ENCODE results near the gene FLT1.

Gene FLT1

DNA sequence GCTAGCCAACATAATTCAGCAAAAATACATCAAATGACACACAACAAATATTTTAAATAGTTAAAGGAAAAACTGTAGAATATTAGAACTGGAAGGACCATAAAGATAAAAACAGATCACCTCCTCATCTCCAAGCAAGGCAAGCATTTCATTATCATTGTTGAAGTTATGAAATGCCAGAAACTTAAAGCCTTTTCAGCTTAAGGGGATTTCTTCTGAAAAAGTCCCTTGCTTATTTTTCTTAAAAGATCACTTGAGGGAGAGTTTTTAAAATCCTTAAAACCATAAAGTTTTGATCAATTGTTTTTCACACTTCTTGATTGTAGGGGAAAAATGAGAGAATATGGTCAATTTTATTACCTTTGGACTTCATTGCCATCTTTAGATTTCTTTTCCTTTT, 37.4 kb downstream of the FLT1 start:
- DNase-seq: no peak

DNA sequence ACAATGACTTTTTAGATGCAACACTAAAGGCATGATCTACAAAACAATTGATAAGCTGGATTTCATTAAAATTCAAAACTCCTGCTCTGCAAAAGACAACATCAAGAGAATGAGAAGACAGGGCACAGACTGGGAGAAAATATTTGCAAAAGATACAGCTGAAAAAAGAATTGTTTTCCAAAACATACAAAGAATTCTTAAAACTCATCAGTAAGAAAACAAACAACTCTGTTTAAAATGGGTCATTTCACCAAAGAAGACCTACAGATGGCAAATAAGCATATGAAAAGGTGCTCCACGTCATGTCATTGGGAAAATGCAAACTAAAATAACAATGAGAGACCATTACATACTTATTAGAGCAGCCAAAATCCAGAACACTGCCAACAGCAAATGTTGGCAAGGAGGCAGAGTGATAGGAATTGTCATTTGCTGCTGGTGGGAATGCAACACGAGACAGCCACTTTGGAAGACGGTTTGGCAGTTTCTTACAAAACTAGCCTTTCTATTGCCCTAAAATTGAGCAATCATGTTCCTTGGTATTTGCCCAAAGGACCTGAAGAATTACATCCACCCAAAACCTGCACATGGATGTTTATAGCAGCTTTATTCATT, 39.2 kb downstream of the FLT1 start:
- no peak for DNase-seq

DNA sequence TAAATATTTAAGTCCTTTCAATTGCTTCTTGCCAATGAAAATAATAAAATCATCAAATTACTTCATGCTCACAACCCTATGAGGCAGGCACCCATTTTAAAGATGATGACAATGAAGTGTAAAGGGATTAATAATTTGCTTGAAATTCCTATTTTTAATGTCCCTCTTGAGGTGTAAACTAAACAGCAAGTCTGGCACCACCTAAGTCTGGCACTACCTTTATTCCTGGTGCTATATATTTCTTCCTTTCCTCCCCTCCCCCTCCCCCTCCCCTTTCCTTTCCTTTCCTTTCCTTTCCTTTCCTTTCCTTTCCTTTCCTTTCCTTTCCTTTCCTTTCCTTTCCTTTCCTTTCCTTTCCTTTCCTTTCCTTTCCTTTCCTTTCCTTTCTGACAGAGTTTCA, 42.2 kb downstream of the FLT1 start:
- no peak for DNase-seq

DNA sequence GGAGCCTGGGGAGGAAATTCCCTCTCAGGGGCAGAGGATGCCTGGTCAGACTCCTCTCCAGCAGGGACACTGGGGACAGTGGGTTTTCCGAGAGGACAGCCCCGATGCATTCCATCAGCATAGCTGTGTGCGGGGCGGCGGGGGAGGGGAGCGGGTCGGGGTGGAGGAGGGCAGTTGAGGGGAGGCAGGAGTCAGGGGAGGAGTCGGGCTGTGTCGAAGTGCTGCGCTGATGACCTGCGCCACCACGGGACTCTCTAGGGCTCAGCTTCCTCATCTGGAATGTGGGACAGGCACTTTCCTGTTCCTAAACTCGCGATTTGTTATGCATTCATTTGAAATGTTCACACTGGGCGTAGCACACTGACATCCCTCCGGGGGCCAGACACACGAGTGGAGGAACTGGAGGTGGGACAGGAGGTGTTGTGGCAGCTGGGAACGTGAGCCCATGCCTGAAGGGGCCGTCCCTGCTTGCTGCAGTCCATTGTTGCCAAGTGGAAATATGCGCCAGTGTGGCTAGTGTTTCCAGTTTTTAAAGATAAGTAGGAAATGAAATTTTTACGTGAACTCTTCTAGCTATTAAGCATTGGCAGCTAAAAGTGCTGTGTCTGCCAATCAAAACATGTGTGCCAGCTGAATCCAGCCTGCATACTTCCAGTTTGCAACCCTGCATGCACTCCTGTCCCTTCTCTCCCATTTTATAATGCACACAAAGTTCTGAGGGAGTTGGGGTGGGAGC, 43.3 kb downstream of the FLT1 start:
- DNase-seq: no peak

DNA sequence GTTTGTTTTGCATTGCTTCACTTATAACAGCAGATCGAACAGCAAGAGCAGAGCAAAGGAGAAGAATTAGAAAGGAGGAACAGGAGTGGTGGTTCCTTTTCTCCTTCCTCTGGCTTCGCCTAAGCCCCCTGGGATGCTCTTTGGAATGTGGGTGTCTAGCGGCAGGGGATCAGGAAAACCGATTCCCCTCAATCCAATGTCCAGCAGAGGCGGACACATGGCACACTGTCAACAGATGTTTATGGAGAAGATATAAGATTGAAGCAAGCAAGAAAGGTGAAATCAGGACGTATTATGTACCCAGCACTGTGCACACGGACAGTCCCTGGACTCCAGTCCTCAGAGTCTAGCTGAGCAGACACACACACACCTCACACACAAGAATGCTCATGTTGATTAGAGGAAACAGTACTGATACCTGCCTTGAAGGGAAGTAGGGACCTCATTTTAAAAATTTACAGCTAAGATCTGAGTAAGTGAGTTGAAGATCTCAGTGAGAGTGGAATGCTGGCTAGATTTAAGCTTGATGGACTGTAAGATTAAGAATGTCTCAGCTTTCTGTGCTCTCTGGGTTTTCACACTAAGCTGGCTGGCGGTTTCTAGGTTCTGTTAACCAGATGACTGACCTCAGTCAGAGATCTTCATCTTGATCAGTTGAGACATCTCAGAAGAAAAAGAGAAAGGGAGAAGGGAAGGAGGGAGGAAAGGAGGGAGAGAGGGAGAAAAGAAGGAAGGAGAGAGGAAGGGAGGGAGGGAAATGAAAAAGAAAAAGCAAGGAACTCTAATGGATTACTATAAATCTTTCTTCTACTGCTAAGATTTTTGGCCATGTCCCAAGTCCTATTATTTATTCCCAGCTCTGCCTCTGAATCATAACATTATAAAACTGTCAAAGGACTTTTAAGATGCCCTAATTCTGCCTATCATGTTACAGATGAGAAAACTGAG, 44.8 kb downstream of the FLT1 start:
- DNase-seq: no peak

DNA sequence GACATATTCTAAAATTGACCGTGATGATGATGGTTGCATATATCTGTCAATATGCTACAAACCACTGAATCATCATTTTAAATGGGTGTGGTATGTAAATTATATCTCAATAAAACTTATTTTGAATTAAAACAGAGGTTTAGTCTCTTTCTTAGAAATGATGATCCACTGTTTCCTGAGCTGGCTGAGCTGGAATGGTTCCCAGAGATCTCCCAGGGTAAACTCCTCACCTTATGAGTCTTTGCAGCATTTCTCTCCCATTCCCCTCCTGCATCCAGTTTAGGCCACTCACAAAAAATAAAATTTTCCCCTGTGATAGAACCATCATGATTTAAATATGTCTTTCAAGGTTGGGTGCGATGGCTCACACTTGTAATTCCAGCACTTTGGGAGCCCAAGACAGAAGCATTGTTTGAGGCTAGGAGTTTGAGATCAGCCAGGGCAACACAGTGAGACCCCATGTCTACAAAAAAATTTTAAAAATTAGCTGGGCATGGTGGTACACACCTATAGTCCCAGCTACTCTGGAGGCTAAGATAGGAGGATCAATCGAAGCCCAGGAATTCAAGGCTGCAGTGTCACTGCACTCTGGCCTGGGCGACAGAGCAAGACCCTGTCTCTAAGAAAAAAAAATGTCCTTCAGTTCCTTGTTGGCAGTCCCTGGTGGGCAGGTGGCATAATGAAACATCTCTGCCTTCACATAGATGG, 46.1 kb downstream of the FLT1 start:
- DNase-seq: no peak

DNA sequence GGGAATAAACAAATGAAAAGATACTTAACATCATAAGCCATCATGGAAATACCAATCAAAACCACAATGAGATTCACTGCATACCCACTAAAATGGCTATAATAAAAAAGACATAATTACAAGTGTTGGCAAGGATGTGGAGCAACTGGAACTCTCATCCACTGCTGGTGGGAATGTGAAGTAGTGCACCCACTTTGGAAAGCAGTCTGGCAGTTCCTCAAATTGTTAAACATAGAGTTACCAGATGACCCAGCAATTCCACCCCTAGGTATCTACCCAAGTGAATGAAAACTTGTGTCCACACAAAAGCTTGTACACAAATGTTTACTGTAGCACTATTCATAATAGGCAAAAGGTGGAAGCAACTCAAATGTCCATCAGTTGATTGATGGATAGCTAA, 46.9 kb downstream of the FLT1 start:
- DNase-seq: no peak

DNA sequence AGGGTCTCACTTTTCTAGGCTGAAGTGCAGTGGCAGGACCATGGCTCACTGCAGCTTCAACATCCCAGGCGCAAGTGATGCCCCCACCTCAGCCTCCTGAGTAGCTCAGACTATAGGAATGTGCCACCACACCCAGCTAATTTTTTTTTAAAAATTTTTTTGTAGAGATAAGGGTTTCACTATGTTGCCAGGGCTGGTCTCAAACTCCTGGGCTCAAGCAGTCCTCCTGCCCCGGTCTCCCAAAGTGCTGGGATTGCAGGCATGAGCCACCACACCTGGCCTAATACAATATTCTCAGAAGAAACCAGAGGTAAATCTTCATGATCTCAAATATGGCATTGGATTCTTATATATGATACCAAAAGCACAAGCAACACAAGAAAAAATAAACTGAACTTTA, 47.7 kb downstream of the FLT1 start:
- no peak for DNase-seq

DNA sequence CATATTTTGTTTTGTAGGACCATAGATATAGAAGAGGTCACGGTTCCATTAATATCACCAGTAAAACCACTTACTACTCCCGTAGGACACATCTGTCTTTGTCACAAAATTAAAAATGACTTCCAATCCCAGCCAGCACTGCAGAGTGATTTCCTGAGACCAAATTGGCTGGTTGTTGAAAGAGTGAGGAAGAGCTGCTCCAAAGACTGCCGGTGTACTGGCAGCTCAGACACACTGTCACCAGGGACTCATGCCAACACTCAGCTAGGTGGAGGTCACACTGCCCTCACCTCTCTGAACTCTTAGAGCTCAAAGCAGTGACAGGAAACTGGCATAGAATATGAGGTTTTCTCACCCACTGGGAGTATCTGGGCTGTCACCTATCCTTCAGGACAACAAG, 52.1 kb downstream of the FLT1 start:
- DNase-seq: no peak

DNA sequence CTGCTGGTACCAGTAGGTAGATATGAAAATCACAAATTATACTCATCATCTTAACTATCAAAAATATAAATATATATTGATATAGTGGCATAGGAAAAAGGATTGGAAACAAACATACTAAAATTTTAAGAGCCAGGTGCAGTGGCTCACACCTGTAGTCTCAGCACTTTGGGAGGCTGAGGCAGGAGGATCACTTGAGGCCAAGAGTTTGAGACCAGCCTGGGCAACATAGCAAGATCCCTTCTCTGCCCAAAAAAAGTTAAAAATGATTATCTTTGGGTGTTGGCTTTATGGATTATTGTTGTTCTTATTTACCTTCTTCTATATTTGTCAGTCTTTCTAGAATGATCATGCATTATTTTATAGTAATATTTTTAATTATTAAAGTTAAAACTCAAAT, 53.4 kb downstream of the FLT1 start:
- no peak for DNase-seq

DNA sequence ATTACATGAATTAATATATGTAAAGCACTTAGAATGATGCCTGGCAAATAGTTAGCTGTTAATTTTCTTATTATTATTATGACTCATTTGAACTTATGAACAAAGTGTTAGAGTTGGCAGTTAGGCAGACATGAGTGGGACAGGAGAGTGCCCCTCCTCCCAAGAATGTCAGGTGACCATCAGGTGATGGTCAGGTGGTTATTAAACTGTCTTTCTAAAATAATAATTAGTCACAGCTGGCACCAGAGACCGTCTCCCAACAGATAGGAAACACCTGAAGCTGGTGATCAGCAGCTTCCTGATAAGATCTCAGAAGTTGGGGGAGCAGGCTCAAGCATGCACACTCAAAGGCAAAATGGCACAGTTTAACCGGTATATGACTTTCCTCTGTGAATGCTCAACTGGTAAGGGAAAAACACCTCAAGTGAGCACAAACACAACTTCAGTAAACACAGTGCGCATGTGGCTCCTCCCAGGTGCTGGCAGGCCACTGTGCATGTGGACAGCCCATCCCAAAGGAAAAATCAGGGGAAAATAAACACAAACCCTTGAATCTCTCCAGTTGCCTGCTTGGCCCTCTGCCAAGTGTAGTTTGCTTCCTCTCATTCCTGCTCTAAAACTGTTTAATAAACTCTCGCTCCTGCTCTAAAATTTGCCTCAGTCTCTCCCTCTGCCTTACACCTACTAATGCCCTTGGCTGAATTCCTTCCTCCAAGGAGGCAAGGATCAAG, 54.0 kb downstream of the FLT1 start:
- no peak for DNase-seq

DNA sequence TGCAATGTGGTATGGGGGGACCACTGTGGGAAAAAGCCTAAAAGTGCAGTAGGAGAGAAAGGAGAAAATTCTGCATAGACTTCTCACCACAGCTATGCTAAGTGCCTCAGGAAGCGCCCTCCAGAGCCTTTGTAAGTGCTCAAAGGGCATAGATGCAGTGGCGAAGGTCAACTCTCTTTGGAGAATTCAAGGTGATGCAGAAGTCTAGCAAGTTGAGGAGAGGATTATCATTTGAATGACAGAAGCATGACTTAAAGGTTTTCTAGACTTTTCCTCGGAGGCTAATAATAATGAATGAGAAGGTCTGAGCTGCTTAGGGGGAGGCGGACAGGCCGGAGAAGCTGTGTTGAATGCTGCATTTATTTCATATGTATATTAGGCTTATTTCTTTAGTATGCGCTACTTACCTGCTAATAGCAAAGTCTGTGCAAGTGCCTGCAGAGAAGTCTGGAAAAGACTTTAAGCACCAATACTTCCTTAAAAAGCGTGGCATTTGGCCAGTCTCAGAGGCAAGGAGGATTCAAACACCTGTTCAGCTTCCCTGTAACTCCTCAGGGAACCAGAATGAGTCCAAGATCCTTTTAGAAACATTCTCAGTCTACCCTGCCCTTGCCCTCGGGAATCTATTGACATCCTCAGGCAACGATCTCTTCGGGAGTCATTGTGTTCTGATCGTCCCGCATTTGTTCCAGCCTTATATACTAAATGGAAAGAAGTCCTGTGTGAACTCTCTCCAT, 56.2 kb downstream of the FLT1 start:
- DNase-seq: no peak

DNA sequence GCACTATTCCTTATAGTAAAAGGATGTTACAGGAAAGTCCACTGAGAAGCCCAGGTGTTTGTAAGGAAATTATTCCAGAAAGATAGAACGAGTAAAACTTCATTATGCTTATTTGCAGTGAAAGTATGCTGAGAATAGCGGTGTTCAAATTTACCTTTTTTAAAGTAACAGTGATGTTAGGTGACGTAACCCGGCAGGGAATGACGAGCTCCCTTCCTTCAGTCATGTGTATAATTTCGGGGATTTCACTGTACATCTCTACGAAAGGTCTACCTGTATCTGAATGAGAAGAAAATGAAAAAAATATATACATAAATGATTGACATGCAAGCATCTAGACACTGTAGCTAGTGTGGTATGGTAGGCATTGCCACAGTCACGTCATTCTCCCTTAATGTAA, 56.9 kb downstream of the FLT1 start:
- DNase-seq: no peak

DNA sequence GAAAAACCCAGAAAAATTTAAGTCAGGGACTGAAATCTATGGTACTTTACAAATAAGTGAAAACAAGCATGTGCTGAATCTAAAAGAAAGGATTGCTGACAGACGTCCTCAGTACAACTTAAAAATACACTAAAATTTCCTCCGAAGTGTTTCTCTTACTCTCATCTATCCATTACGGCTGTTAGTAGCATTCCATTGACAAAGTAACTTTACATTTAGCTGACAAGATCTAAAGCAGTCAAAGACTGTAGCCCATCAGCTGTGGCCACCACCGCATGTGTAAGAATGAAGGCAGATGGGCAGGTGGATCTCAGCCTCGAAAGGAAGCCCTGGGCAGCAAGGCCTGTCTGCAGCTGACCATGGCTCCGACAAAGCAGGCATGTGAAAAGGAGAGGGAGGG, 59.0 kb downstream of the FLT1 start:
- DNase-seq: no peak

DNA sequence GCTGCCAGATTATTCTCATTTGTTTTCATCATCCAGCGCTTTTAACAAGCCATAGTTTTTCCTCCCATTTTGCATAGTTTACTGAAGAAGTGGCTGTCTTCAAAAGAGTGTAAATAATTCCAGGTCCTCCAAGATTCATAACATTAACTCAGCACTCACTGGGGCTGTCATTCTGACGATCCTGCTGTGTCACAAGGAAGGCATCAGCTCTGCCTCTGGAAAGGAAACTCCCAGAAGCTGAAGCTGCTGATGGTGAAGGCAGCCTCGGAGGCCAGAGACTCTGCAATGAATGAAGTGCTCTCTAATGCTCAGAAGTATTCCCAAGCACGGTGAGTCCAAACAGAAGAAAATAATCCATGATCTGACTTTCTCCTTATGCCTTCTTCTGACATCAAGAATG, 60.0 kb downstream of the FLT1 start:
- DNase-seq: no peak

DNA sequence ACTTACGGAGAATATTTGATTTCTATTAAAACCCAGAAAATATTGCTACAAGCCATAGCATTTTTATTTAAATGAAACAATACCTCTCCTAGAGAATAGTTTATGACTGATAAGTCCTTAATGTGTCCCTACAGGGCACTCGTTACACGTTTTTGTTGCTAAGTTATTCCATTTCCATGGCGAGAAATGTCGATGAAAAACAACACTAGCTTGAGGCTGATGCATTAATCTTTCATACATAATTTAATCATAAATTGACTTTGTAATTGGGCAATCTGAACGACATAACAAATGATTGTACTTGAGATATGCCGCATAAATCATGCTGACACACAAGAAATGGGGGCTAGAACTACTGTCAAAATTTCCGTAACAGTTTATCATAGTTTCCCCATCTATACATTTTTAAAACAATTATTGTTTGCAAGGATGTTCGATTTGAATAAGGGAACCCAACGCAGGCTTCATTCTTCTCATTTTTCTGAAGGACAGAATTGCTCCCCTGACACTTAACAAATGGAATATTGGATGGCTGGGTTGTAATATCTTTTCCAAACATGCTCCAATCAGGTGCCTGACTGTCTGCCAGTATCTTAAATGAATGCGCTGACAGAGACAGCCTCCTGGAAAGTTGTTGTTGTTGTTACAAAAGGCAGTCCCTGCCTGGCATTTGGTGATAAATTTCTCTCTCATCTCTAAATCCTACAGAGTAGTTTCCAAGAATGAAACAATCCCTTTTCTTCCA, 61.9 kb downstream of the FLT1 start:
- no peak for DNase-seq

DNA sequence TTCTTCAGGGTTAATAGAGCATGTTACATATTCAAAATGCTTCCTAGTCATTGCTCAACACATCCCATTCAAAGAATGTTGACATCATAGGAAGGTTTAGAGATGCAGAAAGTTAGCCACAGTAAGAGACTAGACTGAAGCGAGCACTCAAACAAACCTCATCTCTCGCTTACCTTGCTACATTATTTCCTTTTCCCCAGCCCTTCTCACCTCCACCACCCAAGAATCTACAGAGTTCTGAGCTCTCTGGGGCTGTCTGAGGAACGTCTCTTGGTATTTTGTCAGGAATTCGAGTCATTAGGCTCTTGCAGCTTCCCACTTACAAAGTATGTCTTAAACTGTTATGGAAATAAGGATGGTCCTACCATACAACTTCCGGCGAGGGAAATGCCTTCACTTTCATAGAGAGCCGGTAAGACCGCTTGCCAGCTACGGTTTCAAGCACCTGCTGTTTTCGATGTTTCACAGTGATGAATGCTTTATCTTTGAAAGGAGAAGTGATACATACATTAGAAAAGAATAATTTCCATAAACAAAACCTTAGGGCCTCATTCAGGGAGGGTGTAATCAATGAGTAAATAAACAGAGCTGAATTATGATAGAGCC, 65.1 kb downstream of the FLT1 start:
- no peak for DNase-seq

DNA sequence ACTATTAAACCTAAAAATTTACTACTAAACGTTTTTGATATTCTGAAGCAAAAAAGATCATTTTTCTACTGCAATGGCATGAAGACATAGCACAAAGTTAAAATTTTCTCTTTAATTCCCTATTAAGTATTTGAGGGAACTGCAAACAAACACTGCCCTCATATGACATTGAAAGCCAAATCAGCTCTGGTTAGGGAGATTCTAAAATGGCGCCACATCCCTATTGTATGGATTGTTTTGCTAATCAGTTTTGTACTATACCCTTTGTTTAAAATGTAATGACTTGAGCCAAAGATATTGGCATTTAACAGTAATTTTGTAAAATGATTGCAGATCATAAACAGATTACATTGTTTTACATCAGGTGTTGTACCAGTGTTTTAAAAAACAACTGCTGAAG, 65.8 kb downstream of the FLT1 start:
- no peak for DNase-seq

DNA sequence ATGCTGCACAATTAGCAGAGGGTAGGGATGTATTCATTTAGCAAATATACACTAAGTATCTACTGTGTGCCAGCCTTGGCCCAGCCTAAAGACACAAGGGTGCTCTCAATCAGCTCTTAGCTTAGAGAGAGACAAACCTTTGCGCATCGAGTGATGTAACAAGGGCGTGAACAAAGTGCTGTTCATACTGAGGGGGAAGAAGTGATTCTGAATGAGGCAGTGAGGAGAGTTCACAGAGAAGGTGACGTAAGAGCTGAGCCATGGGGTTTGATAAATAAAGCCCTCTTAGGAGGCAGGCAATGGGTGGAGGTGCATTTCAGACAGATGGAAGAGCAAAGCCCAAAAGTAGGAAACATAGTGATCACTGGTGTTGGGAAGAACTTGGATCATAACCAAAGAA, 68.5 kb downstream of the FLT1 start:
- DNase-seq: no peak

DNA sequence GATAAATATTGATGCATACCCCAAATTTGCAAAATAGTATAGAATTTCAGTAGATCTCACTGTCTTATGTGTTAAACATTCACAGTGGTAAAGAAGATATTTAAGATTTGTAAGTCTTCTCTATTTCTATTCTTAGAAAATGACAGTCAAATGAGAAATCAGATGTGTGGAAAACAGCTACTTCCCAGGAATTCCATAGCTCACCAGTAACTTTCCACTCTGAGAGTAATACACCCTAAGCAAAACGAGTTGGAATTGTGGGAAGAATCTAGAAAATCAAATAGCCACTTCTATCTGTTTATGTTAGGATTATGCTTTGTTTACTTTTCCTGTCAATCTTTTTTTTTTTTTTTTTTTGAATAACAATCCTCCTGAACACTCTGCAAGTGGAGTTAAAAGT, 69.1 kb downstream of the FLT1 start:
- DNase-seq: no peak

DNA sequence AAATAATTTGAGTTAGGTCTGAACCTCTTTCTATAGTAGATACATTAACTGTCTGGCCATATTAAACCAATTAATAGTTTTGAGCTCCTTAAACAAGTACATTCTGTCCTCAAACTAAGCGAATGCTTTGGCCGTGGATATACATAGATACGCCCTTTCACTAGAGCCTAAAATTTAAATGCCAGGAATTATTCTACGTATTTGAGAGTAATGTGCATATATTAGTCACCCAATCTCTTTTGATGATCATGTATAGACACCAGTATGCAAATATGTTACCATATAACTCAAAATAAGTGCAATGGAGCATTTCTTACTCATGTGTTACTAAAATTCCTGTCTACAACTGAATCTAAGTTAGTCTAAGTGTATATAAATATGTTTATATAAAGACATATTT, 70.4 kb downstream of the FLT1 start:
- no peak for DNase-seq

Data from OCI-M1 (cell line).